Nephron progenitor cell (in vitro differentiated cells): Measurements from ENCODE around the gene GUCY1A1.

ENCODE experiments used
- DNase-seq: peaks from one replicate; pipeline ENCODE4 v3.0.0; 2021
- H3K27ac Mint-ChIP-seq: 2 replicates; pipeline ENCODE4 v1.8.0; 2021; ENCODE audit warnings: mild to moderate bottlenecking, moderate library complexity, mixed read lengths
- H3K27me3 Mint-ChIP-seq: 2 replicates; pipeline ENCODE4 v1.8.0; 2021; ENCODE audit warnings: mild to moderate bottlenecking, low read depth, mixed read lengths; ENCODE audit not compliant: poor library complexity
- H3K36me3 Mint-ChIP-seq: 2 replicates; pipeline ENCODE4 v1.8.0; 2021; ENCODE audit warnings: low read depth, mixed read lengths
- H3K4me1 Mint-ChIP-seq: 2 replicates; pipeline ENCODE4 v1.8.0; 2021; ENCODE audit warnings: mixed read lengths
- H3K4me3 Mint-ChIP-seq: 2 replicates; pipeline ENCODE4 v1.8.0; 2021; ENCODE audit warnings: mild to moderate bottlenecking, moderate library complexity, mixed read lengths
- H3K9me3 Mint-ChIP-seq: 2 replicates; pipeline ENCODE4 v1.8.0; 2021; ENCODE audit warnings: mild to moderate bottlenecking, moderate library complexity, mixed read lengths
- TF ChIP-seq, protein P1 (sequence below): fragments of 200-600 bp; sonication (generic); IDR thresholded peaks from 2 replicates; pipeline ENCODE4 v1.5.0; 2021; ENCODE audit warnings: antibody characterized with exemption

Gene GUCY1A1

DNA sequence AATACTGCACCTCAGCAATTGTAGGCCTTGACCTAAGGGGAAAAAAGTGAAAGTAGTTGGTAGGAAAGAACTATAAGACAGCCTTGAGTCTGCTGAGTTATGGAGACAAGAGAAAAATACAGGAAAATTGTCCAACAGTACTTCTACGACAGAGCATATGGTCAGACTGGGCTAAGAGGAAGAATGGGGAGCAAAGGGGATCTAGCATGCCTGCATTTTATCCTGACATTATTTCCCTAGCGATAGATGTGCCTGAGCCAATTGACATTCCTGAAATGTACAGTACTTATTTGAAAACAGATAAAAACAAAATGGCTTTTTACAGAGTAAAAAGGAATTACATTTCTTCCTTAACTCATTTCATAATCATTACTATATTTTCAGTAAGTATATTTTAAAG, 22.2 kb downstream of the GUCY1A1 start:
- H3K4me3 Mint-ChIP-seq = no peak overlapping the region
- H3K27ac Mint-ChIP-seq = no peak overlapping the region
- H3K36me3 Mint-ChIP-seq = no peaks in the 10 kb centered on the region
- peaks cover 3% of the 10 kb centered on the region for H3K27me3 Mint-ChIP-seq
- no peaks in the 10 kb centered on the region for H3K9me3 Mint-ChIP-seq
- TF ChIP-seq, protein P1, sequence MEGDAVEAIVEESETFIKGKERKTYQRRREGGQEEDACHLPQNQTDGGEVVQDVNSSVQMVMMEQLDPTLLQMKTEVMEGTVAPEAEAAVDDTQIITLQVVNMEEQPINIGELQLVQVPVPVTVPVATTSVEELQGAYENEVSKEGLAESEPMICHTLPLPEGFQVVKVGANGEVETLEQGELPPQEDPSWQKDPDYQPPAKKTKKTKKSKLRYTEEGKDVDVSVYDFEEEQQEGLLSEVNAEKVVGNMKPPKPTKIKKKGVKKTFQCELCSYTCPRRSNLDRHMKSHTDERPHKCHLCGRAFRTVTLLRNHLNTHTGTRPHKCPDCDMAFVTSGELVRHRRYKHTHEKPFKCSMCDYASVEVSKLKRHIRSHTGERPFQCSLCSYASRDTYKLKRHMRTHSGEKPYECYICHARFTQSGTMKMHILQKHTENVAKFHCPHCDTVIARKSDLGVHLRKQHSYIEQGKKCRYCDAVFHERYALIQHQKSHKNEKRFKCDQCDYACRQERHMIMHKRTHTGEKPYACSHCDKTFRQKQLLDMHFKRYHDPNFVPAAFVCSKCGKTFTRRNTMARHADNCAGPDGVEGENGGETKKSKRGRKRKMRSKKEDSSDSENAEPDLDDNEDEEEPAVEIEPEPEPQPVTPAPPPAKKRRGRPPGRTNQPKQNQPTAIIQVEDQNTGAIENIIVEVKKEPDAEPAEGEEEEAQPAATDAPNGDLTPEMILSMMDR = no peak
- DNase-seq = no peak
- no peaks in the 10 kb centered on the region for H3K4me1 Mint-ChIP-seq

DNA sequence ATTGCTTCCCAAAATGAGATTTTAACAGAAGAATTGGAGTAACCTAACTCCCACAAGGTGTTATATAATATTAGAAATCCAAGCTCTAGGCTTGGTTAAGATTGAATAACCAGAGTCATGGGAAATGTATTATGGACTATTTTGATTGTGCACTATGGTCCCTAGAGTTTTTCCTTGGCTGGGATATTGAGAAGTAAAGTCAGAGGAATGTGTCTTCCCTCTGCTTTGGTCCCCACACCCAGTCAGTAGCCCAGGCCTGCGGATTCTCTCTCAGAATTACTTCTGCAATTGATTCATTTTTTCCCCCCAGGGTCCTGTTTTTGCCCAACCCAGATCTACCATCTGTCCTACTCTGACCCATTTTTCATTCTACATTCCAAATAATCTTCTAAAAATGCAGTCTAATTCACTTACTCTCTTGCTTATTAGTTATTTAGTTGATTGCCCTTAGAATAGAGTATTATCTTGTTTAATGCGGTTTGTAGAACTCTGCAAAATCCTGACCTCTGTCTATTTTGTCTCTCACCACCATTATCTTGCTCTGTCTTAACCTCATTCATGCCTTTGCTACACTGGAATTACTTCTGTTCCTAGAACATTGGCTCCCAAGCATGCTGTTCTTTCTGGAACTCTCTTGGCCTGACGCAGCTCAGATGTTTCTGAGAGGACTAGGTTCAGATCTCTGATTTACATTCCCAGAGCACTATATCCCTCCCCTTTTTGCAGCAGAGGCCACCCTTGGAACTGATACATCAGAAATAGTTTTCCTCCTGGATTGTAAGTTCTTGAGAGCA, 23.6 kb downstream of the GUCY1A1 start:
- DNase-seq = no peak
- Mint-ChIP-seq H3K36me3 (no peaks in the 10 kb centered on the region), H3K27ac (no peak overlapping the region), H3K9me3 (no peaks in the 10 kb centered on the region), H3K4me3 (no peak overlapping the region), H3K4me1 (no peaks in the 10 kb centered on the region), H3K27me3 (peaks cover 3% of the 10 kb centered on the region)
- TF ChIP-seq, protein P1 = no peak

DNA sequence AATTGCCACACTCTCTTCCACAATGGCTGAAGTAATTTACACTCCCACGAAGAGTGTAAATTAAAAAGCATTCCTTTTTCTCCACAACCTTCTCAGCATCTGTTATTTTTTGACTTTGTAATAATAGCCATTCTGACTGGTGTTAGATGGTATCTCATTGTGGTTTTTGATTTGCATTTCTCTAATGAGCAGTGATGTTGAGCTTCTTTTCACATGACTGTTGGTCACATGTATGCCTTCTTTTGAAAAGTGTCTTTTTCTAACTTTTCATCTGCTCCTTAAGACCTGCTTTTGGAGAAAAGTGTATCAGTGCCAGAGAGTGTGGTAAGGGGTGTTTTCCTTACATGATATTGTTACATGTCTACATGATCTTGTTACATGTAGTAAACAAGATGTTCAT, 25.7 kb downstream of the GUCY1A1 start:
- TF ChIP-seq, protein P1 = no peak
- Mint-ChIP-seq H3K36me3 (peaks cover 16% of the 10 kb centered on the region), H3K9me3 (peaks cover 5% of the 10 kb centered on the region), H3K4me1 (no peaks in the 10 kb centered on the region), H3K27ac (no peak overlapping the region), H3K27me3 (peaks cover 3% of the 10 kb centered on the region), H3K4me3 (no peak overlapping the region)
- no peak for DNase-seq

DNA sequence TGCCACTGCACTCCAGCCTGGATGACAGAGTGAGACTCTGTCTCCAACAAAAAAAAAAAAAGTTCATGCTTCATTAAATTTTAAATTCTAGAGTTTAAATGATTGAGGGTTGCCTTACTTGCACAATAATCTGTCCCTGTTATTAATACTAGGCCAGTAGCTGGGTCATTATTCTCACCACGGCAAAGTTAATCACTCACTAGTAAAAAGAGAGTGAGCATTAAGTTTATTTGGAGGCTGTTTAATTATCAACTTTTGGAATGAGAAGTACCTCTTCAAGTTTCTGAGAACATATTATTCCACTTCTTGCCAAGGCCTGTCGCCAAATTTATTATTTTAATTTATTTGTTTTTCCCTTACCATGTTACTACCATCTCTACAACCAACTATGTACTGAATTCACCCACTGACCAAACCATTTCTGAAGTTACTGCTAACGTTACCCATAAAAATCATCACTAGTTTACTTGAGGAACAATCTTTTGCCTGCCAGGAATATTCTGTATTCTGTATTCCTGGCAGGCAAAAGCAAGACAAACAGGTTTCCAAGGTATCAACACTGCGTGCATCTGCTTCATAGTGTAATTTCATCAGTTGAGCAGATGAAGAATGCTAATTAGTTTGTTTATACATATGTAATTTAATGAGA, 26.5 kb downstream of the GUCY1A1 start:
- Mint-ChIP-seq H3K9me3 (peaks cover 13% of the 10 kb centered on the region), H3K27me3 (peaks cover under 1% of the 10 kb centered on the region), H3K27ac (no peak overlapping the region), H3K4me1 (no peaks in the 10 kb centered on the region), H3K4me3 (no peak overlapping the region), H3K36me3 (peaks cover 24% of the 10 kb centered on the region)
- TF ChIP-seq, protein P1 = no peak
- no peak for DNase-seq

DNA sequence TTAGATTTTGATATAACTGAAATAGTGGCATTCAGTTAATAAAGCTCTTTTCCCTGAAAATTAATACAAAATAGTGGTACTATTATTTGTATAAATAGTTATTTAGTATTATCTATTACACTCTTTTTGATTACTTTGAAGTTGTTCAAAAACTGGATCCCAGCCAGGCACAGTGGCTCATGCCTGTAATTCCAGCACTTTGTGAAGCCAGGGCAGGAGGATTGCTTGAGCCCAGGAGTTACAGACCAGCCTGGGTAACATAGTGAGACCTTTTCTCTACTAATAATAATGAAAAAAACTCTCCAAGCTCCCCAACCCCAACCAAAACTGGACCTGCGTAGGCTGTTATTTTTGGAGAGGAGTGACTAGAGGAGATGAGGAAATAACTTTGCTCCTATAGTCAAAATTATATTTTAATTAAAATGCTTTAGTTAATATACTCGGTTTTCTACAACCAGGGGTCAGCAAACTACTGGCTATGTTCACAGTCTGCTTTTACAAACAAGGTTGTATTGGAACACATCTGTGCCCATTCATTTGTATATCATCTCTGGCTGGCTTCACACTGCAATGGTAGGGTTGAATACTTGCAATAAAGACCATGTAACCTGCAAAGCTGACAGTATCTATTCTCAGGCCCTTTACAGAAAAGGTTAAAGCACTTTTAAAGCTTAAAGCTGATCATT, 27.6 kb downstream of the GUCY1A1 start:
- peaks cover 23% of the 10 kb centered on the region for H3K9me3 Mint-ChIP-seq
- peaks cover 35% of the 10 kb centered on the region for H3K36me3 Mint-ChIP-seq
- no peak overlapping the region for H3K27ac Mint-ChIP-seq
- DNase-seq = no peak
- TF ChIP-seq, protein P1 = no peak
- H3K27me3 Mint-ChIP-seq = no peaks in the 10 kb centered on the region
- H3K4me1 Mint-ChIP-seq = no peaks in the 10 kb centered on the region
- no peak overlapping the region for H3K4me3 Mint-ChIP-seq
